T-helper 1 cell treated with Interleukin-12 subunit alpha and Interleukin-12 subunit beta and Interleukin-4 antibody, amounts not matched to agents 30 μg/mL and 1 μg/mL, for 36 hours (primary cell): ENCODE data around the gene NAT8.
"Not testable (repeated sequence)": the region's sequence is repeated elsewhere in the genome, so short reads cannot be mapped to it uniquely, and the experiment has no call there.

ENCODE experiments used
- H3K27ac Mint-ChIP-seq: one replicate; pipeline ENCODE4 v1.8.0; 2021; ENCODE audit warnings: mild to moderate bottlenecking, mixed read lengths
- H3K27me3 Mint-ChIP-seq: one replicate; pipeline ENCODE4 v1.8.0; 2021; ENCODE audit warnings: low read depth, mixed read lengths
- H3K36me3 Mint-ChIP-seq: one replicate; pipeline ENCODE4 v1.8.0; 2021; ENCODE audit warnings: low read depth, mixed read lengths
- H3K4me1 Mint-ChIP-seq: one replicate; pipeline ENCODE4 v1.8.0; 2021; ENCODE audit warnings: low read depth, mixed read lengths
- H3K4me3 Mint-ChIP-seq: one replicate; pipeline ENCODE4 v1.8.0; 2021; ENCODE audit warnings: mild to moderate bottlenecking, moderate library complexity, mixed read lengths
- H3K9me3 Mint-ChIP-seq: one replicate; pipeline ENCODE4 v1.8.0; 2021; ENCODE audit warnings: mixed read lengths

Gene NAT8

GRCh38 chr2:73642338-73643018, at the start of gene NAT8:
TSS of gene NAT8 (minus strand) at chr2:73642422. CDS start at chr2:73641628, 794 bp downstream.
- Mint-ChIP-seq H3K4me1 (no peaks in the 10 kb centered on the region), H3K9me3 (peaks cover 6% of the 10 kb centered on the region), H3K4me3 (no peak within 1 kb of the TSS), H3K27me3 (peaks cover 12% of the 10 kb centered on the region), H3K27ac (no peak within 1 kb of the TSS), H3K36me3 (no peaks in the 10 kb centered on the region)

- H3K4me3 Mint-ChIP-seq, H3K36me3 Mint-ChIP-seq, H3K9me3 Mint-ChIP-seq, H3K27ac Mint-ChIP-seq, H3K4me1 Mint-ChIP-seq: not testable (repeated sequence)
- peaks cover 11% of the 10 kb centered on the region for H3K27me3 Mint-ChIP-seq
Observed at GRCh38 chr2:73690372-73691088, 48.3 kb upstream of the NAT8 start.

- H3K36me3 Mint-ChIP-seq, H3K4me3 Mint-ChIP-seq, H3K9me3 Mint-ChIP-seq, H3K4me1 Mint-ChIP-seq, H3K27ac Mint-ChIP-seq: not testable (repeated sequence)
- peaks cover 11% of the 10 kb centered on the region for H3K27me3 Mint-ChIP-seq
Observed at GRCh38 chr2:73688494-73688893, 46.3 kb upstream of the NAT8 start.

GRCh38 chr2:73685764-73686438, 43.7 kb upstream of the NAT8 start:
- H3K27ac Mint-ChIP-seq: no peak overlapping the region
- H3K4me3 Mint-ChIP-seq: no peak overlapping the region
- no peaks in the 10 kb centered on the region for H3K9me3 Mint-ChIP-seq
- no peaks in the 10 kb centered on the region for H3K36me3 Mint-ChIP-seq
- no peaks in the 10 kb centered on the region for H3K4me1 Mint-ChIP-seq
- peaks cover 13% of the 10 kb centered on the region for H3K27me3 Mint-ChIP-seq

GRCh38 chr2:73684905-73685304, 42.7 kb upstream of the NAT8 start:
- H3K4me1 Mint-ChIP-seq, H3K4me3 Mint-ChIP-seq, H3K27ac Mint-ChIP-seq, H3K9me3 Mint-ChIP-seq, H3K36me3 Mint-ChIP-seq: not testable (repeated sequence)
- H3K27me3 Mint-ChIP-seq: peaks cover 11% of the 10 kb centered on the region

GRCh38 chr2:73684325-73684724, 42.1 kb upstream of the NAT8 start:
- H3K27me3 Mint-ChIP-seq: peaks cover 11% of the 10 kb centered on the region
- H3K27ac Mint-ChIP-seq, H3K36me3 Mint-ChIP-seq, H3K4me1 Mint-ChIP-seq, H3K9me3 Mint-ChIP-seq, H3K4me3 Mint-ChIP-seq: not testable (repeated sequence)

GRCh38 chr2:73679951-73680571, 37.8 kb upstream of the NAT8 start:
- H3K4me1 Mint-ChIP-seq, H3K27ac Mint-ChIP-seq: not testable (repeated sequence)
- peaks cover 11% of the 10 kb centered on the region for H3K27me3 Mint-ChIP-seq

GRCh38 chr2:73679237-73679636, 37.0 kb upstream of the NAT8 start:
- H3K4me1 Mint-ChIP-seq, H3K36me3 Mint-ChIP-seq, H3K4me3 Mint-ChIP-seq, H3K9me3 Mint-ChIP-seq, H3K27ac Mint-ChIP-seq: not testable (repeated sequence)
- H3K27me3 Mint-ChIP-seq: peaks cover 11% of the 10 kb centered on the region

More at GRCh38 chr2:73679951-73680571, 37.8 kb upstream of the NAT8 start:
- H3K36me3 Mint-ChIP-seq, H3K4me3 Mint-ChIP-seq, H3K9me3 Mint-ChIP-seq: not testable (repeated sequence)

- not testable (repeated sequence) for H3K27ac Mint-ChIP-seq, H3K4me1 Mint-ChIP-seq, H3K36me3 Mint-ChIP-seq, H3K4me3 Mint-ChIP-seq, H3K9me3 Mint-ChIP-seq
- peaks cover 11% of the 10 kb centered on the region for H3K27me3 Mint-ChIP-seq
Observed at GRCh38 chr2:73678008-73678407, 35.8 kb upstream of the NAT8 start.

GRCh38 chr2:73676211-73676610, 34.0 kb upstream of the NAT8 start:
- not testable (repeated sequence) for H3K4me3 Mint-ChIP-seq, H3K27ac Mint-ChIP-seq, H3K9me3 Mint-ChIP-seq, H3K27me3 Mint-ChIP-seq, H3K4me1 Mint-ChIP-seq, H3K36me3 Mint-ChIP-seq

- H3K36me3 Mint-ChIP-seq, H3K27me3 Mint-ChIP-seq, H3K9me3 Mint-ChIP-seq, H3K4me1 Mint-ChIP-seq, H3K27ac Mint-ChIP-seq, H3K4me3 Mint-ChIP-seq: not testable (repeated sequence)
Observed at GRCh38 chr2:73674696-73675157, 32.5 kb upstream of the NAT8 start.

GRCh38 chr2:73669976-73670375, 27.8 kb upstream of the NAT8 start:
- peaks cover 11% of the 10 kb centered on the region for H3K27me3 Mint-ChIP-seq
- H3K27ac Mint-ChIP-seq, H3K4me3 Mint-ChIP-seq, H3K4me1 Mint-ChIP-seq, H3K36me3 Mint-ChIP-seq, H3K9me3 Mint-ChIP-seq: not testable (repeated sequence)

- H3K36me3 Mint-ChIP-seq: not testable (repeated sequence)
- peaks cover 11% of the 10 kb centered on the region for H3K27me3 Mint-ChIP-seq
Observed at GRCh38 chr2:73667239-73667638, 25.0 kb upstream of the NAT8 start.

GRCh38 chr2:73654175-73654574, 12.0 kb upstream of the NAT8 start:
- Mint-ChIP-seq H3K4me1 (no peaks in the 10 kb centered on the region), H3K27ac (no peak overlapping the region), H3K27me3 (peaks cover 6% of the 10 kb centered on the region), H3K4me3 (no peak overlapping the region), H3K36me3 (no peaks in the 10 kb centered on the region), H3K9me3 (no peaks in the 10 kb centered on the region)

More at GRCh38 chr2:73667239-73667638, 25.0 kb upstream of the NAT8 start:
- not testable (repeated sequence) for H3K4me3 Mint-ChIP-seq, H3K4me1 Mint-ChIP-seq, H3K27ac Mint-ChIP-seq, H3K9me3 Mint-ChIP-seq

GRCh38 chr2:73652348-73652747, 10.1 kb upstream of the NAT8 start:
- no peaks in the 10 kb centered on the region for H3K36me3 Mint-ChIP-seq
- H3K9me3 Mint-ChIP-seq: no peaks in the 10 kb centered on the region
- H3K4me3 Mint-ChIP-seq: no peak overlapping the region
- peaks cover 4% of the 10 kb centered on the region for H3K27me3 Mint-ChIP-seq
- no peak overlapping the region for H3K27ac Mint-ChIP-seq
- H3K4me1 Mint-ChIP-seq: no peaks in the 10 kb centered on the region
